CD14-positive monocyte (primary cell): ENCODE results near the gene EDN2. TPM values are rescaled to one million over a fixed set of nuclear protein-coding genes. Genes with fewer than 3 reads are reported as not detected.

Experiments
- DNase-seq, 3 donors: peaks; one replicate each; pipeline ENCODE4 v3.0.0-alpha.2; 2011 to 2022
- H2AFZ ChIP-seq: 2 replicates; pipeline ENCODE4 v1.6.0; 2012; ENCODE audit warnings: mild to moderate bottlenecking, low read depth, low read length, inconsistent platforms; ENCODE audit not compliant: insufficient read depth, poor library complexity, severe bottlenecking
- H3K27ac ChIP-seq, 2 donors: 1 replicate in 1 of 2; 2 replicates in 1 of 2; pipeline ENCODE4 v1.5.1; 2012 to 2013; ENCODE audit warnings: low read length in 2 of 2, control low read depth in 1 of 2, inconsistent platforms in 1 of 2, low read depth in 1 of 2, mild to moderate bottlenecking in 1 of 2
- H3K27me3 ChIP-seq, 2 donors: one replicate each; pipeline versions ENCODE4 v1.6.0 to v1.6.1; 2011 to 2013; ENCODE audit warnings: low read length in 2 of 2; ENCODE audit not compliant: control insufficient read depth in 2 of 2, insufficient read depth in 2 of 2
- H3K36me3 ChIP-seq, 2 donors: replicated peaks in 1 of 2; 1 replicate in 1 of 2; 2 replicates in 1 of 2; pipeline versions ENCODE4 v1.5.1 to v1.6.1; 2012 to 2013; ENCODE audit warnings: low read length in 2 of 2, control low read depth in 1 of 2, inconsistent platforms in 1 of 2, mild to moderate bottlenecking in 1 of 2; ENCODE audit not compliant: insufficient read depth in 2 of 2, control insufficient read depth in 1 of 2
- H3K4me1 ChIP-seq, 2 donors: 1 replicate in 1 of 2; 2 replicates in 1 of 2; pipeline versions ENCODE4 v1.5.1 to v1.6.1; 2012 to 2013; ENCODE audit warnings: low read length in 2 of 2, control low read depth in 1 of 2, inconsistent platforms in 1 of 2, mild to moderate bottlenecking in 1 of 2, moderate library complexity in 1 of 2; ENCODE audit not compliant: insufficient read depth in 2 of 2, control insufficient read depth in 1 of 2
- H3K4me2 ChIP-seq: replicated peaks from 2 replicates; pipeline ENCODE3; 2012; ENCODE audit warnings: low read length, moderate library complexity, mild to moderate bottlenecking; ENCODE audit not compliant: poor library complexity, severe bottlenecking; ENCODE audit errors: extremely low read depth
- H3K4me3 ChIP-seq, 3 experiments: fragments of 200-600 bp in 1 of 3; sonication (generic) in 1 of 3; replicated peaks in 1 of 3; 1 replicate in 2 of 3; 2 replicates in 1 of 3; pipeline ENCODE4 v1.5.1; 2011 to 2013; ENCODE audit warnings: low read length in 3 of 3, mild to moderate bottlenecking in 3 of 3, control low read depth in 2 of 3, low read depth in 2 of 3, inconsistent platforms in 1 of 3, moderate library complexity in 1 of 3
- H3K79me2 ChIP-seq: 2 replicates; pipeline ENCODE4 v1.6.0; 2012; ENCODE audit warnings: mild to moderate bottlenecking, control low read depth, inconsistent platforms, low read length, moderate library complexity; ENCODE audit not compliant: insufficient read depth
- H3K9ac ChIP-seq: 2 replicates; pipeline ENCODE4 v1.6.0; 2017; ENCODE audit warnings: low read length, mild to moderate bottlenecking; ENCODE audit not compliant: insufficient read depth, poor library complexity, severe bottlenecking
- H3K9me3 ChIP-seq, 2 donors: replicated peaks in 1 of 2; 1 replicate in 1 of 2; 2 replicates in 1 of 2; pipeline versions ENCODE4 v1.5.1 to v1.6.1; 2012 to 2013; ENCODE audit warnings: low read length in 2 of 2, control low read depth in 1 of 2; ENCODE audit not compliant: control insufficient read depth in 1 of 2, insufficient read depth in 1 of 2
- H4K20me1 ChIP-seq: 2 replicates; pipeline ENCODE4 v1.6.0; 2012; ENCODE audit warnings: mild to moderate bottlenecking, low read length, control low read depth, moderate library complexity; ENCODE audit not compliant: insufficient read depth
- H3K27ac Mint-ChIP-seq, 7 donors: one replicate each; pipeline ENCODE4 v1.8.0; 2020; ENCODE audit warnings: mild to moderate bottlenecking in 7 of 7, mixed read lengths in 7 of 7, moderate library complexity in 6 of 7, inconsistent platforms in 2 of 7
- H3K27me3 Mint-ChIP-seq, 3 donors: one replicate each; pipeline ENCODE4 v1.8.0; 2021 to 2022; ENCODE audit warnings: low read depth in 3 of 3, mild to moderate bottlenecking in 3 of 3, mixed read lengths in 3 of 3, moderate library complexity in 3 of 3, inconsistent platforms in 1 of 3
- H3K36me3 Mint-ChIP-seq, 2 donors: one replicate each; pipeline ENCODE4 v1.8.0; 2020; ENCODE audit warnings: mixed read lengths in 2 of 2, inconsistent platforms in 1 of 2, mild to moderate bottlenecking in 1 of 2
- H3K4me1 Mint-ChIP-seq: one replicate; pipeline ENCODE4 v1.8.0; 2020; ENCODE audit warnings: mild to moderate bottlenecking, mixed read lengths
- H3K4me3 Mint-ChIP-seq, 2 donors: one replicate each; pipeline ENCODE4 v1.8.0; 2020; ENCODE audit warnings: mild to moderate bottlenecking in 2 of 2, mixed read lengths in 2 of 2, moderate library complexity in 1 of 2
- H3K9me3 Mint-ChIP-seq, 7 donors: one replicate each; pipeline ENCODE4 v1.8.0; 2020 to 2022; ENCODE audit warnings: mixed read lengths in 7 of 7, mild to moderate bottlenecking in 6 of 7, moderate library complexity in 6 of 7, inconsistent platforms in 2 of 7
- CTCF ChIP-seq: fragments of 200-600 bp; IDR thresholded peaks from one replicate; pipeline ENCODE4 v1.8.0; 2022; ENCODE audit warnings: antibody characterized with exemption, mild to moderate bottlenecking
- WGBS: methylation state at CpG from one replicate; pipeline ENCODE4 v1.1.5; 2013; ENCODE audit warnings: missing lambda C conversion rate; ENCODE audit not compliant: insufficient coverage; 5-methylcytosine and 5-hydroxymethylcytosine counted together
- intact Hi-C, 2 donors: fragments of 100-400 bp; cut with micrococcal nuclease; formaldehyde crosslinking; loops; one replicate each; pipeline versions ENCODE4 v1.15.0 to v1.15.1; 2023
- polyA plus RNA-seq, 3 donors: library from polyadenylated mRNA; depleted of rRNA in 1 of 3; unstranded in 2 of 3; stranded (reverse) in 1 of 3; fragments of 300-500 nt in 2 of 3; fragments of >200 nt in 1 of 3; fragmentation: Illumina TruSeq in 2 of 3; gene quantifications; 1 replicate in 2 of 3; 2 replicates in 1 of 3; pipeline ENCODE4 v1.2.3, GENCODE V29; 2012 to 2021

EDN2 gene
- polyA plus RNA-seq, 3 donors, result not detected

GRCh38 chr1:41518471-41518870 is 34.0 kb upstream of the EDN2 start:
- intact Hi-C loops, result no loop called here
- no peaks in the 10 kb centered on the region for H3K79me2 ChIP-seq
- no peaks in the 10 kb centered on the region for H3K9me3 ChIP-seq
- H3K4me1 Mint-ChIP-seq, result peaks cover 20% of the 10 kb centered on the region
- no peak overlapping the region for H3K9ac ChIP-seq
- no peak overlapping the region for H3K4me3 ChIP-seq
- WGBS, result 78% methylated on average over 4 of the region's 5 CpGs
- no peak overlapping the region for H3K27ac ChIP-seq
- H3K4me2 ChIP-seq, result no peak overlapping the region
- H3K36me3 Mint-ChIP-seq, result peaks cover 49 to 53% of the 10 kb centered on the region in 2 donors
- peaks cover 0 to 2% (median 0%) of the 10 kb centered on the region in 7 donors for H3K9me3 Mint-ChIP-seq
- H4K20me1 ChIP-seq, result peaks cover 20% of the 10 kb centered on the region
- peak overlapping the region in 1 of 7 donors; percentile 81 for H3K27ac Mint-ChIP-seq
- peaks cover 8 to 59% of the 10 kb centered on the region in 2 donors for H3K36me3 ChIP-seq
- no peak for TF ChIP-seq CTCF
- no peaks in the 10 kb centered on the region for H3K27me3 ChIP-seq
- peaks cover 3 to 6% (median 5%) of the 10 kb centered on the region in 3 donors for H3K27me3 Mint-ChIP-seq
- no peak for DNase-seq
- no peak overlapping the region for H2AFZ ChIP-seq
- peaks cover 8 to 14% of the 10 kb centered on the region in 2 donors for H3K4me1 ChIP-seq
- no peak overlapping the region for H3K4me3 Mint-ChIP-seq

GRCh38 chr1:41517062-41517438 is 32.6 kb upstream of the EDN2 start:
- Histone ChIP-seq H3K27ac (no peak overlapping the region), H3K36me3 (peaks cover 21 to 61% of the 10 kb centered on the region in 2 donors), H3K4me1 (peaks cover 8 to 14% of the 10 kb centered on the region in 2 donors), H2AFZ (no peak overlapping the region), H4K20me1 (peaks cover 20% of the 10 kb centered on the region), H3K4me2 (peak overlapping the region; percentile 86), H3K9me3 (no peaks in the 10 kb centered on the region), H3K9ac (no peak overlapping the region), H3K4me3 (peak overlapping the region in 1 of 3 experiments; percentile 74), H3K79me2 (no peaks in the 10 kb centered on the region), H3K27me3 (no peaks in the 10 kb centered on the region)
- TF ChIP-seq CTCF, result no peak
- no peak for DNase-seq
- H3K27ac Mint-ChIP-seq, result peak overlapping the region in 1 of 7 donors; percentile 42
- 93% methylated on average over 3 of the region's 3 CpGs for WGBS
- H3K9me3 Mint-ChIP-seq, result peaks cover 0 to 2% (median 0%) of the 10 kb centered on the region in 7 donors
- intact Hi-C loops, result no loop called here
- peaks cover 47 to 56% of the 10 kb centered on the region in 2 donors for H3K36me3 Mint-ChIP-seq
- H3K4me3 Mint-ChIP-seq, result peak overlapping the region; percentile 73 to 90
- H3K27me3 Mint-ChIP-seq, result peaks cover 3 to 5% (median 4%) of the 10 kb centered on the region in 3 donors
- peaks cover 19% of the 10 kb centered on the region for H3K4me1 Mint-ChIP-seq
